WTC11 (cell line): ENCODE measurements around the gene FHOD3.

Source experiments
- CREB1 ChIP-seq: sonication (generic); formaldehyde crosslinking; IDR thresholded peaks from 2 replicates; pipeline ENCODE4 v1.8.0; 2023; ENCODE audit warnings: mild to moderate bottlenecking, missing genetic modification reagents
- CTCF ChIP-seq: fragments of 200-600 bp; IDR thresholded peaks from 2 replicates; pipeline ENCODE4 v1.8.0; 2022; ENCODE audit warnings: antibody characterized with exemption
- ESRRA ChIP-seq: sonication (generic); formaldehyde crosslinking; IDR thresholded peaks from 2 replicates; pipeline ENCODE4 v1.8.1; 2022; ENCODE audit warnings: mild to moderate bottlenecking, missing genetic modification reagents, borderline replicate concordance
- JUN ChIP-seq: sonication (generic); formaldehyde crosslinking; IDR thresholded peaks from 2 replicates; pipeline ENCODE4 v1.8.0; 2023; ENCODE audit warnings: mild to moderate bottlenecking, missing genetic modification reagents
- USF1 ChIP-seq: sonication (generic); formaldehyde crosslinking; IDR thresholded peaks from 2 replicates; pipeline ENCODE4 v1.8.0; 2022; ENCODE audit warnings: mild to moderate bottlenecking, missing genetic modification reagents
- USF2 ChIP-seq: sonication (generic); formaldehyde crosslinking; IDR thresholded peaks from 2 replicates; pipeline ENCODE4 v1.8.1; 2023; ENCODE audit warnings: mild to moderate bottlenecking, missing genetic modification reagents, moderate library complexity
- ZNF281 ChIP-seq: sonication (generic); formaldehyde crosslinking; IDR thresholded peaks from 2 replicates; pipeline ENCODE4 v1.8.0; 2023; ENCODE audit warnings: mild to moderate bottlenecking, missing genetic modification reagents
- ZNF317 ChIP-seq: sonication (generic); formaldehyde crosslinking; IDR thresholded peaks from 2 replicates; pipeline ENCODE4 v1.8.1; 2023; ENCODE audit warnings: low read depth, mild to moderate bottlenecking, moderate library complexity, missing genetic modification reagents, borderline replicate concordance

- no peak for TF ChIP-seq CREB1 (CRISPR knock-in tag)
- TF ChIP-seq USF1 (CRISPR knock-in tag) = no peak
- no peak for TF ChIP-seq JUN (CRISPR knock-in tag)
- no peak for TF ChIP-seq CTCF
- no peak for TF ChIP-seq USF2 (CRISPR knock-in tag)
- TF ChIP-seq ZNF281 = no peak
- TF ChIP-seq ESRRA (CRISPR knock-in tag) = no peak
- TF ChIP-seq ZNF317 (CRISPR knock-in tag) = no peak
Observed at GRCh38 chr18:36350251-36350651, 52.7 kb downstream of the FHOD3 start.
